HL-60/S4 treated with retinoic acid at 250 ng/mL for 4 days and 3 days (cell line): ENCODE measurements around the gene HES2.
"Not testable (repeated sequence)": the region's sequence is repeated elsewhere in the genome, so short reads cannot be mapped to it uniquely, and the experiment has no call there.

Experiments used
- in situ Hi-C: fragments of 300-500 bp; cut with MboI; formaldehyde crosslinking; loops from 2 replicates; pipeline ENCODE4 v1.7.0; 2022; ENCODE audit warnings: low sequenced_read_pairs

Gene HES2

DNA sequence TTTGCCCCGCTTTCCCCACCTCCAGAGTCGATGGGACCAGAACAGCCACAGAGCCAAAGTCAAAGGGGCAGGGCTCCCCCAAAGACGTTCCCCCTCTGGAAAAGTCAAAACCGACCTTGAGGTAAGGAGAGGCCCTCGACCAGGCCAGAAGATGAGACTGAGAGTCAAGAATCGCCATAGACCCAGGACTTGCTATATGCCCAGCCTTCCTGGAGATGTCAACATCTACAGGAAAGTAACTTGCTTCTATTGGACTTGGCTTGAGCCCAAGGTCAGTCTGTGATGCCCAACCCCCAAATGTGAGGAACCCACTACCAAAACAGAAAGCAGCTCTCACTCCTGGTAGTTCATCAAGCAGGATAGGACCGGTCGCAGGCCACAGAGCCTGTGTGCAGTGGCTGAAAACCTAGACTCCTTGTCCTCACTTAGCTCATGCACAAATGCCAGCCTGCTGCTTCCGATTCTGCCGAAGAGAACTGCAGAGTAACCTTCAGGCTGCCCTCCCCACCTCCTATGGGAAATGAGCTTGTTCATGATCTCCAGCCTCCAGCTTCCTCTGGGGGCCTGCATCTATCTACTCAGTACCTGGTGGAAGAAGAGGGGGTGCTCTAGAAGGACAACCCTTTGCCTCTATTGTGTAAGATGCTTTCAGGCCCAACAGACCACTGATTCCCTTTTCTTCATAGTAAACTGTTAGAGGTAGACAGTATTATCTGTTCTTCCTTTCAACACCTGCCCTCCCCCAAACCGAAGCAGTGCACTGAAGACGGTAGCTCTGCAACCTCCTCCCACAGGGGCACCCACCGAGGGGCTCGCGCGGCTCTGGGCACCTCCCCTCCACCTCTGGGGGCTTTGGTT lies 27.5 kb downstream of the HES2 start:
- in situ Hi-C loops: no loop called here

DNA sequence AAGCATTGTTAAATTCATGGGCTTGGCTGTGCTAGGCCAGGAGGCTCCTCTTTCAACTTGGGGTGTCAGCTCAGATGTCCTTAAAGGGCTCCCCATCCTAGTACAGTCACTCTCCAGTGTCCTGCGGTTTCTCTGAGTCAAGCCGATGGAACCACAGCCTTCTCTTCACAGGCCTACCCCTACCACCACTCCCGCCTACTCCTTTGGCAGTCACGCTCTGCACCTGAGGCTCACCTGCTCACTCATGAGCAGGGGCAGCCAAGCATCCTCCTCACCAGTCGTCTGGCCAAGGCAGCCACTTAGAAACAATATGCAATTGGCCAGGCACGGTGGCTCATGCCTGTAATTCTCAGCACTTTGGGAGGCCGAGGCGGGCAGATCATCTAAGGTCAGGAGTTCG lies 29.7 kb downstream of the HES2 start:
- in situ Hi-C loops: no loop called here

DNA sequence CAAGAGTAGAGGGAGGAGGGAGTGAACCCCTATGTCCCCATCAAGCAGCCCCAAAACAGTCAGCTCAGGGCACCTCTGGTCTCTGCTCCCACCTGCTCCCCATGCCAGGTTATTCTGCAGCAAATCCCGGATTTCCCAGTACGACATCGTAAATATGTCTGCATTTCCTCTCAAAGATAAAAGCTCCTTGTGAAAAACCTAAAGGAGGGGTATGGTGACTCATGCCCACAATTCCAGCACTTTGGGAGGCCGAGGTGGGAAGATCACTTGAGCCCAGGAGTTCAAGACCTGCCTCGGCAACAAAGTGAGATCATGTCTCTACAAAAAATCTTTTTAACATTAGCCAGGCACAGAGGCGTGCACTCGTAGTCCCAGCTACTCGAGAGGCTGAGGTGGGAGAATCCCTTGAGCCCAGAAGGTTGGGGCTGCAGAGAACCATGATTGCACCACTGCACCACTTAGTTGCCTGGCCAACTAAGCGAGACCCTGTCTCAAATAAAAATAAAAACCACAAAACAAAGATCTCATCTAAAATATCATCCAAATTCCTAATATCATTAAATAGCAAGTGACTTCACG lies 33.3 kb downstream of the HES2 start:
- in situ Hi-C loops: no loop called here

DNA sequence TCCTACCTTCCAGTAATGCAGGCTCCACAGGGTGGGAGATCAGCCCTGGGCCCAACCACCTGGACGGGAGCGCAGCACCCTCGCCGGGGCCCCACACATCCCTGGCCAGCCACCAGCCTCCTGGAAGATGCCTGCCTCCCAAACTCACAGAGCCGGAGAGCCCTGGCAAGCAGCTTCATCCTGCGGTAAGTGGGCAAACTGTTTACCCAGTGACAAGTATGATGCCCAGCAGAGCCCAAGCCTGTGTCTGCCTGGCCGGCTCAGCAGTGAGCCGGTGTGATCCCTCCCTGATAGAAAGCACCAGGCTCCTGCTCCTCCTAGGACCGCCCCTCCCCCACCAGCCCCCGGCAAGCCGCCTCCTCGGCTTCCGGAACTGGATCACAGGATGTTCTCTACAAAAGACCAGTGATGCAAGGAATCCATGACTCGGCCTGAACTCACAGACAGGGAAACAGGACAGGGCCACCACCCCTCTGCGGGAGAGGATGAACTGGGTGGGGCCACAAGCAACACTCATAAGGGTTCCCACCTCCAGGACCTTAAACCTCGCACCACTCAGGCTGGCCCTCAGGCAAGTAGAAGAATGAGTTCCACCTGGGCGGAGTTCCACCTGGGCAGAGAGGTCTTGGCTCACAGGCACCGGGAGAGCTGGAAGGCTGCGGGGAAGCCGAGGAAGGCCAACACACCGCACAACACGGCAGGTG lies 34.1 kb downstream of the HES2 start:
- in situ Hi-C loops: no loop called here

DNA sequence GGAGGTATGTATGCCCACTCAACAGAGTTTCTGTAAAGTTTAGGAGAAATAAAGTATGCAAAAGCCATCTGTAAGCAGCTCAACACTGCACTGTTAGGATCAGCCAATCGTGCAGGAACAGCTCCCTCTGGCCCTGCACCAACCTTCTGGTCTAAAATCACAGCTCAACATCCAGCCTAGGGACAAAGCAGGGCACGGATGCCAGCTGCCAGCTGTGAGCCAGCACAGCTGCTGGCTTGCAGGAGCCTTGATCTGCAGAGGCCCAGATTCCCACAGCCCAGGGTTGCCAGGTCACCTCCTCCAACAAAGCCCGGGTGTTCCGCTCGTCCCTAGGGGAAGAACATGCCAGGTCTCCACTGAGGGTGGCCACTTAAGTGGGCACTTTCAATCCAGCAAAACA lies 34.8 kb downstream of the HES2 start:
- in situ Hi-C loops: no loop called here

DNA sequence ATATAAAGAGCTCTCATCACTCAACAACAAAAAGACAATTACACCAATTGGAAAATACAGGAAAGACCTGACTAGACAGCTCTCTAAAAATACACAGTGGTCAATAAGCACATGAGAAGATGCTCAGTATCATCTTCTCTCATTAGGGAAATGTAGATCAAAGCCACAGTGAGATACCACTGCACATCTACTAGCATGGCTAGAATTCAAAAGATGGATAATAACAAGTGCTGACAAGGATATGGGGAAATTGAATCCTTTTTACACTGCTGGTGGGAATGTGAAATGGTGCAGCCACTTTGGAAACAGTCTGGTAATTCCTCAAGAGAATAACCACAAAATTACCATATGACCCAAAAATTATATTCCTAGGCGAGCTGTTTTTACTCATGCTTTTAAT lies 35.6 kb downstream of the HES2 start:
- in situ Hi-C loops: no loop called here

DNA sequence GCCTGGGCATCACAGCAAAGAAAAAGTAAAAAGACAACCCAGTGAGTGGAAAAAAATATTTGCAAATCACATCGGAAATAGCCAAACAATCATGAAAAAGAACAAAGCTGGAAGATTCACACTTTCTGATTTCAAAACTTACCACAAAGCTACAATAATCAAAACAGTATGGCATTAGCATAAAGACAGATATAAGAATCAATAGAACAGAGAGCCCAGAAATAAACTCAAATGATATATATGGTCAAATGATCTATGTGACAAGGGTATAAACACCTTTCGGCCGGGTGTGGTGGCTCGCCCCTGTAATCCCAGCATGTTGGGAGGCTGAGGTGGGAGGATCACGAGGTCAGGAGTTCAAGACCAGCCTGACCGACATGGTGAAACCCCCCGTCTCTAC lies 39.7 kb downstream of the HES2 start:
- in situ Hi-C loops: no loop called here

DNA sequence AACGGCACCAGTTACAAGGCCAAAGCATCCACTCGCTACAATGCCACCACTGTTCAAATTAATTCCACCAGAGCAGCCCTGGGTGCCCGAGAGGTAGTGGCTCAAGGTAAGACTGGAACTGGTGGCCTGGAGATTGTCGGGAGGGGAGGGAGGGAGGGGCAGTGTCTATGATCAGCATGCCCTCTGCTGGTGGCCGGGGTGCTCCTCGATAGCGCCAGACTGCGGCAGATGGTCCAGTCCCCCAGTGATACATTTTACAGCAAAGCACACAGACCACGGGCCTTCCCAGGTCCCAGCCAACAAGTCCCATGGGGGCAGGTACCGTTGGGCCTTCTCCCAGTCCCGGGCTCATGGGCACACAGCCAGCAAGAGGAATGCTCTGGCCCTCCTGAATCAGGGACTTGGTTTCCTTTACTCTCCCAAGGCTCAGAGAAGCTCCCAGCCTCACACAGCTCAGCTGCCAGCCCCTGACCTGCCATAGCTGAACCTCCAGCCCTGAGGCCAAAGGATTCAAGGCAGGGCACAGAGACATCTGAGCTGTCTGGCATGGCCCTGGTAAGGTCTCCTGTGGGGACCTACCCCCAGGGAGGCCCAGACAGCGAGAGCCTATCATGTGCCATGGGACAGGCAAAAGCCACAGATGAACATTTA lies 41.5 kb downstream of the HES2 start:
- in situ Hi-C loops: no loop called here

DNA sequence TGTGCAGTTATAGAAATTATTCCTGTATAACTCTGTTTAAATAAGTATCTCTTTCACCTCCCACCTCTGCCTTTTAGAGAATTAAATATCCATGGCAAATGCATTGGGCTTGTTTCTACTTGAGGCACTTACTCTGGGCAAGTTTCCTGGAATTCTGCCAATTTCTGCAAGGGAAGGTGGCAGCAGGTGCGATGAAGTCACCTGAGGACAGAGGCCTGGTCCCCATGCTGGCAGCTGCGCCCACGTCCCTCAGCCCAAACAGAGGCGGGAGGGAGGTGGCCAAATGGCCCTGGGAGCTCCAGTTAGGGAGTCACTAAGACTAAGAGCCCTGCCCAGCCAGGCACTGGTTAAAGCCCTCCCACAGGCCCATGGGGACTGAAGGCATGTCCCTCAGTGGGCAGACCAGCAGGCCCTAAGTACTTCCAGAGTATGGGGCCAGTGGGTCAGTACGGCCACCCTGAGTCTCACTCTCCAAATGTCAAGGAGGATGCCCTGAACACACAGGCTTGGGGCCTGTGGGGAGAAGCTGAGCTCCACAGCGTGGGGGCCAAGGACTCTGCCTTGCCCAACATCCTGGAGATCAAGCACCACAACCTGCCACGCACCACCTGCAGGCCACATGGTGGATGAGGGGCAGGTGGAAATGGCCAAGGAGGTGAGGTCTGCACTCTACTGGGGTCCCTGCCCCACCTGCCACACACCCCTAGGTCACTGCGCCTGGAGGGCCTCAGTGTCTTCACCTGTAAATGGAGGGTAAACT lies 45.6 kb downstream of the HES2 start:
- in situ Hi-C loops: no loop called here

DNA sequence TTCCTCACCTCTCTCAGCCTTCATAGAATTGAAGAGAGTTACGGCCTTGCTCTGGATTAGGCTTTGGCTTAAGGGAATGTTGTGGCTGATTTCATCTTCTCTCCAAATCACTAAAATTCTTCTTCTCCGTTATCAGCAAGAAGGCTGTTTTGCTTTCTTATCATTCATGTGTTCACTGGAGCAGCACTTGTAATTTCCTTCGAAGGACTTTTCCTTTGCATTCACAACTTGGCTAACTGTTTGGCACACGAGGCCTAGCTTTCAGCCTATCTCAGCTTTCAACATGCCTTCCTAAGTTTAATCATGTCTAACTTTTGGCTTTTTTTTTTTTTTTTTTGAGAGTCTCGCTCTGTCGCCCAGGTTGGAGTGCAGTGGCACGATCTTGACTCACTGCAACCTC lies 47.5 kb downstream of the HES2 start:
- in situ Hi-C loops: not testable (repeated sequence)

DNA sequence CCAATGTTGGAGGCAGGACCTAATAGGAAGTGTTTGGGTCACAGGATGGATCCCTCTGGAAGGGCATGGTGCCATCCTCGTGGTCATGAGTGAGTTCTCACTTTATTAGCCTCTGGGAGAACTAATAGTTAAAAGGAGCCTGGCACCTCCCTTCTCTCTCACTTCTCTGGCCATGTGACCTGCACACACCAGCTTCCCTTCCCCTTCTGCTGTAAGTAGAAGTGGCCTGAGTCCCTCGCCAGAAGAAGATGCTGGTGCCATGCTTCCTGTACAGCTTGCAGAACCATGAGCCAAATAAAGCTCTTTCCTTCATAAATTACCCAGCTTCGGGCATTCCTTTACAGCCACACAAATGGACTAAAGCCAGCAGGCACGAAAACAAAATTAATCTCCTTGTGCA lies 49.7 kb downstream of the HES2 start:
- in situ Hi-C loops: no loop called here

DNA sequence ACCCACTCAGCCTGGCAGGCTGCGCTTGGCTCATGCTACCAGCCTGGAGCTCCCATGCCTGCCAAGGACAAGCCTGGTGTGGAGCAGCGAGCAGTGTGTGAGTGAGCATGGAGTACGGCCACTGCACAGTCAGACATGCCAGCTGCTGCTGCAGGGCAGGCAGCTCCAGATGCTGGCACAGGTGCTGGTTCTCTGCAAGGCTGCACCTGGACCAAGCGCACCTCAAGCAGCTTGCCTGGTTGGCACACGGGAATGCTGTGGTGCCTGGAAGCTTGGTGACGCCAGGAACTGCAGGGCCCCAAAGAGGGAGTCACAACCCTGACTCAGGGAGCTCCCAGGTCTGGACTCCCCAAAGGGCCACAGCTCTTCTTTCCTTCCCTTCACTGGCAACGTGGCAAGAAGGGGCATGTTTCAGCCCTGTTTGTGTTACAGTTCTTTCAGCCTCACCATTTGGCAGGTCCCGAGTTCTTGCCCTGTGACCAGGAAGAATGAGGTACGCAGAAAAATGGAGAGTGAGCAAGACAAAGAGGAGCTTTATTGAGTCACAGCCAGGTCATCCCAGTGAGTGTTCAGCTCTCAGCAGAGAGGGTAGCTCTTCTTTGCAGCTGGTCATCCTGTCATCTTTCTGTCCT lies 52.2 kb downstream of the HES2 start:
- in situ Hi-C loops: no loop called here

DNA sequence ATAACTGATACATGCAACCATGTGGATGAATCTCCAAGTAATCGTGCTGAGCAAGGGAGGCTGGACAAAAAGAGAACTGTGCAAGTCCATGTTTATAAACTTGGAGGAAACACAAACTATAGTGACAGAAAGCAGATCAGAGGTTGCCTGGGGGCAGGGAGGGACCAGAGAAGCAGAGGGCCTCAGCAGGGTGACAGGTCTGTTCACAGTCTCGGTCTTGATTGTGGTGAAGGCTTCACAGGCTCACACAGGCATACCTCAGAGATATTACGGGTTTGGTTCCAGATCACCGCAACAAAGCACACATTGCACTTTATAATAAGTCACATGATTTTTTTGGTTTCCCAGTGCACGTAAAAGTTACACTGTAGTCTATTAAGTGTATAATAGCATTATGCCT lies 54.7 kb downstream of the HES2 start:
- in situ Hi-C loops: no loop called here

DNA sequence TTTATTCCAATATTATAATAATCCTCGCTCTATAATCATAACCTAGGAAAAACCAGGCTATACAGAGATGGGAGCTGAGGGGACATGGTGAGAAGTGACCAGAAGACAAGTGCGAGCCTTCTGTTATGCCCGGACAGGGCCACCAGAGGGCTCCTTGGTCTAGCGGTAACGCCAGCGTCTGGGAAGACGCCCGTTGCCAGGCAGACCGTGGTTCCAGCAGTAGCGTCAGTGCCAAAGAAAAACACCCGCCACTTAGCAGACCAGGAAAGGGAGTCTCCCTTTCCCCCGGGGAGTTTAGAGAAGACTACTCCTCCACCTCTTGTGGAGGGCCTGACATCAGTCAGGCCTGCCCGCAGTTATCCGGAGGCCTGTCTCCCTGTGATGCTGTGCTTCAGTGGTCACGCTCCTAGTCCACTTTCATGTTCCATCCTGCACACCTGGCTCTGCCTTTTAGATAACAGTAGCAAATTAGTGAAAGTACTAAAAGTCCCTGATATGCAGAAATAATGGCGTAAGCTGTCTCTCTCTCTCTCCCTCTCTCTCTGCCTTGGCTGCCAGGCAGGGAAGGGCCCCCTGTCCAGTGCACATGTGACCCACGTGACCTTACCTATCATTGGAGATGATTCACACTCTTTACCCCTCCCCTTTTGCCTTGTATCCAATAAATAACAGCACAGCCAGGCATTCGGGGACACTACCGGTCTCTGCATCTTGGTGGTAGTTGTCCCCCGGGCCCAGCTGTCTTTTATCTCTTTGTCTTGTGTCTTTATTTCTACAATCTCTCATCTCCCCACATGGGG lies 56.4 kb downstream of the HES2 start:
- in situ Hi-C loops: not testable (repeated sequence)
